Medulla oblongata (tissue), 1 donor: ENCODE measurements around the gene RCOR1.
A peak's percentile ranks its signal among the peaks of the same experiment; 100 is the strongest.

Experiments used
- DNase-seq: peaks from one replicate; pipeline ENCODE4 v3.0.0-alpha.2; 2015; ENCODE audit errors: extremely low spot score

RCOR1 gene

GRCh38 chr14:102678394-102678793, 85.9 kb downstream of the RCOR1 start:
- DNase-seq = no peak

DNA sequence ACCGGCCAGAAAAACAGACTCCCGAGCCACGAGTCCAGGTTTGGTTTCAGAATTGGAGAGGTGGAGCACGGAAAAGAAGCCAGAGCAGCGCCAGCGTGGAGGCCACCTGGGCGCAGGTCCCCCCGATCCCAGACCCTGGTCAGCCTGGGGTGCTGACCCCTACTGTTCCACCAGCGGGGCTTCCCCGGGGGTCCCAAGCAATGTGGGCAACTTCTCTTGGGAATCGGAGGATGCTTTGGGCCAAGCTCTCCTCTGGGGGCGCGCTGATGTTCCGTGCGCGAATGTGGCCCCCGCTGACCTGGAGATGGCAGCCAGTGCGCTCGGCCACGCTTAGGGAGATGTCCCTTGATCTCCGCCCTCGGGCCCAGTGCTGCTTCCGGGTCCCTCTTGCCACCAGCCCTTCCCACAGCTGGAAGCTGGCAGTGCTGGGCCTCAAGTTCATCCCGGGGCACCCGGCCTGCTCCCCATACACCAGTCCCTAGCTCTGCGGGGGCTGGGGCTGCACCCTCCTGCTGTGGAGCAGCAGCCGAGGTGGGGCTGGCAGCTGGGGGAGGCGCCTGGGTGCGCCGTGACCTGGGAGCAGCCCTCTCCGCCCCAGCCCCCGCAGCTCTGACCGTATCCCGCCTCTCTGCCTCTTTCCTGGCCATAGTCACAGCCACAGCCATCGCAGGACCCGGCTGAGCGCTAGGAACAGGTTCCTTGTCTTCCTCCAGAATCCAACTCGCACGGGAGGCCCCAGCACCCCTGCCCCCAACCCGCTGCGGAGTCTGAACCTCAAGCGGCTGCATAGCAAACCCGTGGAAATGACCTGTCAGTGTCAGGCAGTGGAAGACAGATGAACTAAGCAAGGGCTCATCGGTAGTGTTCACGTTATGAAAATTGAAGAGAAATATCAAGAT, 91.2 kb downstream of the RCOR1 start:
- DNase-seq = no peak

GRCh38 chr14:102684298-102684663, 91.8 kb downstream of the RCOR1 start:
- DNase-seq = no peak

DNA sequence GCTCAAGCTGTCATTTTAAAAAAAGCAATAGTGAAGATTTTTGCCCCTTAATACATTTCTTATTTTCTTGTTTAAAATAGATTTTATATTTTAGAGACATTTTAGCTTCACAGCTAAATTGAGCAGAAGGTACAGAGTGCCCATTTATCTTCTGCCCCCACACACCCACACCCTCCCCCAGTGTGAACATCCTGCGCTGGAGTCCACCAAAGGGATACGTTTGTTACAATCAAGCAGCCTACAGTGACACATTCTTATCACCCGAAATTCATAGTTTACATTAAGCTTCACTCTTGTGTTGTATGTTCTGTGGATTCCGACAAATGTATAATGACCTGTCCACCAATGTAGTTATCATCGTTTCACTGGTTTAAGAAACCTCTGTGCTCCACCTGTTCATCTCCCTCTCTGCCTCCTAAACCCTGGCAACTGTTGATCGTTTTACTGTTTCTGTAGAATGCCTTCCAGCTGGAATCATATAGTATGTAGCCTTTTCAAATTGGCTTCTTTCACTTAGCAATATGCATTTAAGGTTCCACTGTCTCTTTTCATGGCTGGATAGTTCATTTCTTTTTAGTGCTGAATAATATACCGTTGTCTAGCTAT, 93.8 kb downstream of the RCOR1 start:
- no peak for DNase-seq

DNA sequence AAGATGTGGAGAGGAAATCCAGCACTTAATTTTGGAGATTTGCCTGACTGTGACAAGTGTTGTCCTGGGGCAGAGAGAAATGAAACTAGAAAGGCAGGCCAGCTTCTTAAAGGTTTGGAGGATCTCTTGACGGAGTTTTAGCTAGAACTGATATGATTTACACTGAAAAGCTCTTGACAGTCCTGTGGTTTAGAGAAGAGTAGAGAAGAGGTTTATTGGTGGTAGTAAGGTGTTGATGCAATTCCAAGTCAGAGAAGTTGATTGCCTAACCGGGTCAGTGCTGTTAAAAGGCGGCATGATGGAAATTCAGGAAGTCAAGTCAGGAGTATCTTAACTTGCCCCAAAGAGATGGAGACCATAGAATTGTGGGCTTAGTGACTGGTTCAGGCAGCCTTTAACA, 95.8 kb downstream of the RCOR1 start:
- no peak for DNase-seq

DNA sequence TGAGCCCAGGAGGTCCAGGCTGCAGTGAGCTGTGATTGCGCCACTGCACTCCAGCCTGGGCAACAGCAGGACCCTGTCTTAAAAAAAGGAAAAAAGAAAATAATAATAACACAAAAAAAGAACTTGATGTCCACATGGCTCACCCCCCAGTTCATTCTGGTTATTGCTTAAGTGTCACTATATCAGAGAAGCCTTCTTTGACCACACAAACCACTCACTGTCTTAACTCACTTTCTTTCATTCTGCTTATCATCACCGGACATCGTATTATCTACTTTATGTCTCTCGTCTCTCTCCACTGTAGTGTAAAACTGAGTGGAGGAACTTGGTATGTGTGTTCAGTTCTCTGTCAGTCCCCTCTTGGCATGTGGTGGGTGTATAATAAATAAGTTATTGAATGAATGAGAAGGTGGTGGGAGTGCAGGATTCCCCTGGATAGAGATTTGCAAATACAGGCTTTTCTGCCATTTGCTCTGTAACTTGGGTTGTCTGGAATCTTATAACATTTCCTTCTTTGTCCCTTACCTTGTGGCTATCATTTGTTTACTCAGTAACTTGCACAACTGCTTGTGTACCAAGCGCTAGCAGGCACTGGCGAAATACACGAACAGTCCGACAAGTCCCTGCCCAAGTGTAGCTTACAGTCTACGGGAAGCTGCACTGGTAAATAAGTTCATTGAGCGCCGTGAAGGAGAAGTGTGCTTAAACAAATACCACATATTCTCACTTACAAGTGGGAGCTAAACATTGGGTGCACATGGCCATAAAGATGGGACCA, 98.2 kb downstream of the RCOR1 start:
- no peak for DNase-seq

GRCh38 chr14:102691763-102692162, 99.3 kb downstream of the RCOR1 start:
- no peak for DNase-seq

DNA sequence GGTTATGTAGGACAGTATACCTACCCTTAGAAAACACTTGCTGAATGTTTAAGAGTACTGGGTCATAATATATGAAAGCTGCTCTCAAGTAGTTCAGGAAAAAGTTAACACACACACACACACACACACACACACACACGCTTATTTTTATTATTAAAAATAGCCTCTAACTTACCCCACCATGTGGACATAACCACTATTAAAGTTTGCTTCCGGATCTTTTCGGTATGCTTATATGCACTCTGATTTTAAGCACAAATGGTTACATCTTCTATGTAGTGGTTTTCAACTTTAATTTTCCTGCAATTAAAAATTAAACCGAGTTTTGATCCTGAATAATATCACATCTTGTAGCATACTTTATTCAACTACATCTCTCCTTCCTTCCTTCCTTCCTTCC, 99.9 kb downstream of the RCOR1 start:
- DNase-seq = no peak

- no peak for DNase-seq
These were observed 100.7 kb downstream of the RCOR1 start for GRCh38 chr14:102693006-102693755.

- peak; percentile 91 for DNase-seq
These were observed 102.2 kb downstream of the RCOR1 start for GRCh38 chr14:102694530-102695166.

DNA sequence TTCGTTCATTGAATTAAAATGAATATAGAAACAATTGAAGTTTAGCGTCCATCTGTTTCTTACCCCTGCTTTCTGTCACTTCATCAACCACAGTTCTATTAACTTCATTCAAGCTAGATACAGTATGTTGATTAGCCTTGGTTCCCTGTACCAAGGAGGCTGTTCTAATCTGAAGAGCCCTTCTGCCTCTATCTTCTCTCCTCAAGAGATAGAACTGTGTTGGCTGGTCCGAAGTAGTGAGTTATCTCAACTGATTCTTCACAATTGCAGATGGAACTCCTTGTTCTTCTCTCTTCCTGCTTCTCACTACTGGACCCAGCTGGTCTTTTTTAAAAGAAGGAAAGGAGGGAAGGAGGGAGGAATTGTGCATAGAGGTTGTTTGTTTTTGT, 102.7 kb downstream of the RCOR1 start:
- DNase-seq = no peak

GRCh38 chr14:102696332-102696731, 103.9 kb downstream of the RCOR1 start:
- DNase-seq = no peak

DNA sequence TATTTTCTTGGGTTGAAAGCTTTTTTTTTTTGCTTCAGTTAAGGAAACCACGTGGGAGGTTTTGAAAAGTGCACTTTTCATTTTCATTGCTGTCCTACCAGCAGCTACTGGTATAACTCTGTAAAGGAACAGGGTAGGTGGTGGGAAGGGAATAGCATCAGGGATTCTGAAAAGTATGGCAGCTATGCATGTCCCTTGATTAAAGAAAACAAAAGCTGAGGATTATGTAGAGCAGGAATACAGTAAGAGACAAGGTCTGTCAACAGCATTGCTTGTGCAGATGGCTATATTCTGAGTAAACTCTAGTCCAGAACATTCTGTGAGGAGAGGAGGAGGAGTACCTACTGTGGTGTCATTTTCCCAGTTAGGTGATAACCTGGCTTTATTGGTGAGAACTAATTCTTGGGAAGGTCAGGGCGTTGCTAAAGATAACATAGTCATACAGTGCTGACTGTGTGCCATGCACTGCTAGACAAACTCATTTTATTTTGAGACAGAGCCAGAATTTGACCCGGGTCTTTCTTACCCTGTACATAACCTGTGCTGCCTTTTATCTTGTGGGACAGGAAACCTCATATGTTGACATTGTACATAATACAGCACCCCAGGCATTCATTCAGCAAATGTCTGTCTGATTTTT, 104.5 kb downstream of the RCOR1 start:
- no peak for DNase-seq

DNA sequence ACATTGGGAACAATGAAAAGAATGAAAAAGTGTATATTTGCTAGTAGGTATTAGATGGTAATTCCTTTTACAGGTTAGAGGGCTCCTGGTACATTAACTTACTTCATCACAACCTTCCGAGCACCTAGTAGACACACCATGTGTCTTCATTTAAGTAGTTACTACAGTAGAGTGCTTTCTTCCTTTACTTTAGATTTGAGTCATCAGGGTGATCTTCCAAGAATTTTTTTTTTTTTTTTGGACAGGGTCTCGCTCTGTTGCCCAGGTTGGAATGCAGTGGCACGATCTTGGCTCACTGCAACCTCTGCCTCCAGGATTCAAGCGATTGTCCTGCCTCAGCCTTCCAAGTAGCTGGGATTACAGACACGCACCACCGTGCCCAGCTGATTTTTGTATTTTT, 105.1 kb downstream of the RCOR1 start:
- no peak for DNase-seq

GRCh38 chr14:102699416-102700110, 107.1 kb downstream of the RCOR1 start:
- no peak for DNase-seq

- DNase-seq = no peak
These were observed 116.0 kb downstream of the RCOR1 start for GRCh38 chr14:102708494-102708893.

DNA sequence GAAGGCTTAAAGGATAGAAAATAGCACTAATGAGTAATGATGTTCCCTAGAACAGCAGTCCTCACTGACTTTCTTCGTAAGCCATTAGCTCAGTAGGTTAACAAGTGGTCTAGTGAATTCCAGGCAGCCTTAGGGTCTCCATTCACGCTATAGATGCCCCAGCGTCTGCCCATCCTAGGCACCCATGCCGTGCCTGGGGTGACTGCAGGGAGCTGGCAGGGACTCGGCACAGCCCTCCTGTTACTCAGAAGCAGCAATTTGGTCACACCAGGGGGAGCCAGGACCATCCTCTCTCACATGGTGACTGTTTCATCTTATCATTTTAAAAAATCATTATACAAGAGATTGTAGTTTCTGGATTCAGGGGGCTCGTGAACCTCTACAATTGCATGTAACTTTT, 118.8 kb downstream of the RCOR1 start:
- no peak for DNase-seq

DNA sequence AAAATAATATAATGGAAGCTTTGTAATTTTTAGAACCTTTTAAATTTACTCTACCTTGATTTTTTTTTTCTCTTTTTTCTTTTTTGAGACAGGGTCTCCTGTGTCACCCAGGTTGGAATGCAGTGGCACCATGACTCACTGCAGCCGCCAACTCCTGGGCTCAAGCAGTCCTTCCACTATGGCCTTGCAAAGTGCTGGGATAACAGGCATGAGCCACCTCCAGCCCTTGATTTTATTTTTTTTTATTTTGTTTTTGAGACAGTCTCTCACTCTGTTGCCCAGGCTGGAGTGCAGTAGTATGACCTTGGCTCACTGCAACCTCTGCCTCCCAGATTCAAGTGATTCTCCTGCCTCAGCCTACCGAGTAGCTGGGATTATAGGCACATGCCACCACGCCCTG, 119.5 kb downstream of the RCOR1 start:
- DNase-seq = no peak

DNA sequence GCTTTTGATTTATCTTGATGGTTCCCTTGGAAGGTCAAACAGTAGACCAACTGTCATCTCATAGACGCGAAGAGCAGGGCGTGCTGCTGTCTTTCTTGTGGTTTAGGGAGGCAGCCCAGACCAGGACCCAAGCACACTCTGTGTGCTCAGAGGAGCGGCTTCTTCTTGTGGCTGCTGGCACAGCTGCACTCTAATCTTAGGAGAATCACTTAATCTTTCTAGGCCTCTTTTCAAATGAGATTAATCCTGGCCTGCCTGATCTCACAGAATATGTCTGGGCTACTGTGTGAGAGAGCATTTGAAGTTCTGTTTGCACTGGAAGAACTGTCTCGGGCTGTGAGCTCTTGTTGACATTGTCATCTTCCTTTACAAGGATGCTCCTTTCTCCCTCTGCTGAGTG, 124.8 kb downstream of the RCOR1 start:
- DNase-seq = no peak

DNA sequence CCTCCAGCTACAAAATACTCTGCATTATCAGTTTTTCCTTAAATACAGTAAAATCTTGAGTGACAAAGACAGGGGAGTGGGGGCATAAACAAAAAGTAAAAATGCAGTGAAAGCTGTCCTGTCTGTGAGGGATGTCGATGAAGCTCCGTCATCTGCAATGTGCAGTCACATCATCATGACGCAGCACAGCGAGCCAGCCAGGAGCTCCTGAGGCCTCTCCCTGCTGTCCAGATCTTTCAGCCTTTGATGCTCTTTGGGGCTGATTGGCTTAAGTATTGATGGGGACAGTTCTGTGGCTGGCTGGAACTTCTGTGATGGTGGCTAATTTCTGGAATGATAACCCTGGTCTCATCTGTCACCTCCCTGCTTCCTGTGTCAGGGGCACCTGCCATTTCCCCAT, 130.2 kb downstream of the RCOR1 start:
- no peak for DNase-seq
